HG03135 (cell line): ENCODE measurements around the gene HOXA9.

Source experiments
- ATAC-seq: cut with Tn5 transposase; IDR thresholded peaks from one replicate; pipeline ENCODE4 v1.9.1; 2021; ENCODE audit warnings: mild to moderate bottlenecking, moderate library complexity; ENCODE audit not compliant: unreplicated experiment

HOXA9 gene

DNA sequence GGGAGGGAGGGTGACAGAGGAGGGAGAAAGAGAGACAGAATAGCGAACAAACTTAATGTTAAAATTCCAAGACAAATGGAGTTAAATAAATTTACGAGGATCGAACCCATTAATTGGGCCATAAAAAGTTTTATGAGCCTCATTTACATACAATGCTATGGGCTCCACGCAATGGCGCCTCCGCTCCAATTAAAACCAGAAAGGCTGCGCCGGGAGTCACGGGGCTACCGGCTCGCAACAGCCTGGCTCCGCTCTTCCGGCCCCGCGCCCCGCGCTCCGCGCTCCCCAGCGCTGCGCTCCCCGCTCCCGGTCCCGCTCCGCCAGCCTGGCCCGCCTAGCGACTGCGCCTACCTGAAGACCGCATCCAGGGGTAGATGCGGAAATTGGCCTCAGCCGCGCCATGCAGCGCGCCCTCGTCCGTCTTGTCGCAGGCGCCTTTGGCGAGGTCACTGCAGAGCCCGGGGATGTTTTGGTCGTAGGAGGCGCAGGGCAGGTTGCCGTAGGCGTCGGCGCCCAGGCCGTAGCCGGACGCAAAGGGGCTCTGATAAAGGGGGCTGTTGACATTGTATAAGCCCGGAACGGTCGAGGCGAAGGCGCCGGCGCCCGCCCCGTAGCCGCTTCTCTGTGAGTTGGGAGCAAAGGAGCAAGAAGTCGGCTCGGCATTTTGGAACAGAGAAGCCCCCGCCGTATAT is 9.4 kb downstream of the HOXA9 start:
- no peak for ATAC-seq

DNA sequence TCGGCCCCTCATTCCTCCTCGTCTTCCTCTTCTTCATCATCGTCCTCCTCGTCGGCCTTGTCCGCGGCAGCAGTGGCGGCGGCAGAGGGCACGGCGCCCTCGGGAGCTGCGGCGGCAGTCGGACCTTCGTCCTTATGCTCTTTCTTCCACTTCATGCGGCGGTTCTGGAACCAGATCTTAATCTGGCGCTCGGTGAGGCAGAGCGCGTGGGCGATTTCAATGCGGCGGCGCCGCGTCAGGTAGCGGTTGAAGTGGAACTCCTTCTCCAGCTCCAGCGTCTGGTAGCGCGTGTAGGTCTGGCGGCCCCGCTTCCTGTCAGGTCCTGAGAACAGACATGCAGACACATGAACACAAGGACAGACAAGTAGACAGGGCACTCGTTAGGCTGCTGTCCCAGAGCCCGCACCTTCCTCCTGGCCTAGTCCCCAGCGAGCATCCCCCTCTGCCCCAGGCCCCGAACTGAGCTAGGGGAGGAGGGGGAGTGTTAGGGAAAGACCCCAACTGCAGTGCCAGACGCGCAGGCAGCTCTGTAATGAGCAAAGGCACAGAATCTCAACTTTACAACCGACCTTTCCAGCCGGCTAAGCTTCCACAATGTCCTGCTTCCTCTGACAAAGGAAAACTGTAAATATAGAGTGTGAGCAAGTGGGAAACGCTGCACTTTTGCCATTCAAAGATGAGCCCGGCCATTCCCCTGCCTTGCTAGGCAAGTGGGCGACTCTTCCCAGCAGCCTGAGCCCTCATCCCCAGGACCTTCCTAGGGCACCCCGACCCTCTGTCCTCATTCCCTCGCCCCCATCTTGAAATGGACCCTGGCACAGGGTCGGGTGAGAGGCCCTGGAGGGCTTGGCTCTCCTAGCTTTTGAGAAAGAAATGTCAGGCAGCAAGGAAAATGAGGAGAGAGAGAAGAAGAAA is 10.2 kb downstream of the HOXA9 start:
- no peak for ATAC-seq

DNA sequence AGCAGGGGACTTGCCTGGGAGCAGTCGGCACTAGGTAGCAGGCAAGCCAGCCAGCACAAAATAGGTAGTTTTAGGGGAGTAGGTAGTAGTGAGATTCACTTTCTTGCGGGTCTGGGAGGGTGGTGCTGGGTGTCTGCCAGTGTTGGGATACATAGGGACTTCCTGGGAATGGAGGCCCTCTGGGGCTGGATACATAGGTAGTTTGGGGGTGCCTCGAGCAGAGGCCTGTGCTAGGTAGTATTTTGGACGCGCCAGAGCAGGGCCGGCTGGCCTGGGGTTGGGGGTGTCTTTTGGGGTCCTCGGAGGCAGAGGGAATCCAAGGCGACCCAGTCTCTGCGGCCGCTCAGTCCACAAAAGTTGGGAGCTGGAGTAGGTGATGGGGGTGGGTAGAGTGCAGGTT is 11.0 kb downstream of the HOXA9 start:
- ATAC-seq, result no peak

DNA sequence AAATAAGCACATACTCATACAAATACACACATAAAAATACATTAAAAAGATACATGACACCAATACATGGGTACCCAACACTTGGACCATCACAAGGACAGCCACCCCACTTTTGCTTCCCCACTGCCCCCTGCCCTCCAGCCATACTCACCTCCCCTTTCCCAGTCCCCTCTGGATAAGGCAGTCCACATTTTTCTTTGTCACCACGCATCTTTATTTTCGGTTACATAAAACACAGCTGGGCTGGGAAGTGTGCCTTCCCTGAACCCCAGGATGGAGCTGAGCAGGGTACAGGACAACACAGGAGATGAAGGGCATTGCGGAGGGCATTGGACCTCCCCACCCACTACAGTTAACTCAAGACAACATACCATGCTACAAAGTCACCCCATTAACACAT is 11.8 kb downstream of the HOXA9 start:
- ATAC-seq, result no peak

DNA sequence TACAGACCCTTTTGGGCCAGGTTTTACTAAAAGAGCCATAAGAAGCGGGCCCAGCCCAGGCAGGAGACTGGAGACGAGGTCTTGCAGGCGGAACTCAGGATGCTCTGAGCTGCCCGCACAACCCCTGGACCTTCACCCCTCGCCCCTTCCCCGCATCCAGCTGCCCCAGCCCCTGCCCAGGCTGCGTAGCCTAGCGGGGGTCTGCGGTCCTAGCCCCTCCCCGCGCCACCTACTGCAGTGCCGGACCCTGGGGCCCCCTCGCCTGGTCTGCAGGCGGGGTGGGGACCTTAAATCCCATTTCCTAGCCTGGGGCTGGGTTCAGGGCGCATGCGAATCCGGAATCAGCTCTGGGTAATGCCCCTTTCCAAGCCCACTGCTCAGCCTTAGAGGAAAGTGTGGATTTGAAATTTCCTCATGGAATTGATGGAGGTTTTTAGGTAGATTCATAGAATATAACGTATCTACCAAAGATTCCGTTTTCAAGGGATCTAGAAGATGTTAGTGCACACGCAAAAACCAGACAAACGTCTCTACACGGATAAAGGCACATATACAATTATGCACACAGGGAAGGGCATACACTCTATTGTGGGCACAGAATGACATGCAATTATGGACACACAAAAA is 12.4 kb downstream of the HOXA9 start:
- no peak for ATAC-seq

DNA sequence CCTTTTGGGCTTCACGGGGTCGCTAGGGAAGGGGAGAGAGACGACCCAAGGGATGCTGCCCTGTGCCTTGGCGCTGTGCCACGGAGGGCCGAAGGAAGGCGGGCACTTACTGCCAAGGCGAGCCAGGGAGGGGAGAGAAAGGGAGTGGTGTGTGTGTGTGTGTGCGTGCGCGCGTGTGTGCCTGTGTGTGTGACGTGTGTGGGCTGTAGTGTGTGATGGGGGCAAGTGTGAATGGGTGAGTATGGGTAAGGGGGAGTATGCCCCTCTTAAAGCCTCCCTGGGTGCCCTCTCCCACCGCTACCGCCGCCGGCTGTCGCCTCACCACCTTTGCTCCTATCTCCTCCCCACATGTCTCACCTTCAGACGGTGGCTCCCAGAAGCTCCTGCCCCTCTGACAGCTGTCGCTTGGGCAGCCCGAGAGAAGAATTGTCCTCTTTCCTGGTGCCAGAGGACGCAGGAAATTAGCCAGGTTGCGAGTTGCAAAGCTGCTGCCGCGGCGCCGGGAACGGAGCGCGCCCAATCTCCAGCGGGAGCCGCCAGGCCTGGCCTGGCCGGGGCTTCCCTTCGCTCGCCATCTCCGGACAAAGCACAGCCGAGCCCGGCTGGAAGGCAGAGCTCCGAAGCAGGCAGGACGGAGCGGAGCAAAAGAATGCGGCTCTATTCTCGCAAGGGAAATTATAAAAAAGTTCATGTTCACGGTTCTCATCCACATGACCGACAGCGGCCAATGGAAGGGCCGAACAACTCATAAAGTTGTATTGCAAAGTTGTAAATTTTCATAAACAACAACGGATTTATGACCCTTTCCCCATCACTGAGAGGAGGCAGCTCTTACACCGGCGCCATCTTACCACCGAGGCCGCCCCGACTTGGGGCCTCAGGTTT is 13.2 kb downstream of the HOXA9 start, which contains the start of gene HOXA3:
Gene HOXA3, minus strand, starts transcription at position 653 of the 885 bp plus-strand sequence. CDS start 41,943 bp downstream, outside the sequence.
- ATAC-seq, result no peak

DNA sequence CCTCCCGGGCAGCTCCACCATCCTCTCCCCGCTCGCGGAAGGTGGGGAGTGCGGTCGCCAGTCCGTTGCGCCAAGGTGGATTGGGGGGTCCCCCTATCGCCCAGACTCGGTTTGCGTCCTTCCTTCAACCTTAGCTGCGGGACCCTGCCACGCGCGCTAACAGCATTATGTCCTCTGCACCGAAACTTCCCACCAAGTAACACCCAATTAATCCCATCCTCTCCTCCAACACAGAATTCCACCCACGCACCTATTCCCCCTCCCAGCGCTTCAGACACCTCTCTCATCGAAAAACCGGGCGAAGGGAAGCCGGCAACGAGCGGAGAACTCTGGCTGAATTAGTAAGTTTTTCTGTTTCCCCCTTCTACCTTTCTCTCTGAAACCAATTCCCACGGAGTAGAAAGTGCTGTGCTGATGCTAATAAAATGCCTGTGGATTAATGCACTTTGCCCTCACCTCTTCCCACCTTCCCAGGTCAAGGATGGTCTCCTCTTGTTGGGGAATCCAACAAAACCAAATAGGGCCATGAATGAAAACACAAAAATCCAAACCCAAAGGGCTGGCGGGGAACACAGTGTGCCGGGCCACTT is 13.9 kb downstream of the HOXA9 start:
- no peak for ATAC-seq

DNA sequence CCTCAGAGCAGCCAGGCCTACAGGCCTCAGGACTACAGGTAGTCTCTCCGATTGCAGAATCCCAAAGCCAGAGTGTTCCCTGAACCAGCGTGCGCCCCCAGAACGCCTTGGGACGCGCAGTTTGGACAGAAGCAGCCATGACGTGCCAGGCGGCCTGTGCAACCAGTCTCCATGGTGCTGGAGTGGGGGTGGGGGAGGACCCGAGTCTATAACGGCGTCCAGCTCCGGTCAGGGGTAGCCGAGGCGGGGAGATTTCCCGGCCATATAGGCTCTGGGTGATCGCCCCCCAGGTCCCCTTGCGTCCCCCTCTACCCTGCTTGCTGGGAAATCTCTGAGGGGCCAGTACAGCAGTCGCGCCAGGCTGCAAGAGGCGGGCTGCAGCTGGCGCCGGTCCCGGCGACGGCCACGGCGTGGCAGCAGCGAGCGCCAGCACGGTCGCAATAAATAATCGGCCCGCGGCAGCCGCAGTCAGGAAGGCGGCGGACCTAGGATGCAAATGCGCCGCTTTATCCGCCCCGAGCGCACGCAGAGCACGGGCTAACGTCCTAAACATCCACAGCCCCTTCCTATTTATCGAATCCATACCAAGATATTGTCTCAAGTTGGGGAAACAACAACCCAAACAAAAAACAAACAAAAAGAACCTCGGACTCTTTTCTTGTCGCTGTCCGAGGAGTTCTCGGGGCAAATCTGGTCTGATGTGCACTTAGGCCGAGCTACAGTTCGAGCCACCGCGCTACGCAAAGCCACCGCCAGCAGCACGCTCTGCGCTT is 14.6 kb downstream of the HOXA9 start:
- ATAC-seq, result peak; percentile 72

DNA sequence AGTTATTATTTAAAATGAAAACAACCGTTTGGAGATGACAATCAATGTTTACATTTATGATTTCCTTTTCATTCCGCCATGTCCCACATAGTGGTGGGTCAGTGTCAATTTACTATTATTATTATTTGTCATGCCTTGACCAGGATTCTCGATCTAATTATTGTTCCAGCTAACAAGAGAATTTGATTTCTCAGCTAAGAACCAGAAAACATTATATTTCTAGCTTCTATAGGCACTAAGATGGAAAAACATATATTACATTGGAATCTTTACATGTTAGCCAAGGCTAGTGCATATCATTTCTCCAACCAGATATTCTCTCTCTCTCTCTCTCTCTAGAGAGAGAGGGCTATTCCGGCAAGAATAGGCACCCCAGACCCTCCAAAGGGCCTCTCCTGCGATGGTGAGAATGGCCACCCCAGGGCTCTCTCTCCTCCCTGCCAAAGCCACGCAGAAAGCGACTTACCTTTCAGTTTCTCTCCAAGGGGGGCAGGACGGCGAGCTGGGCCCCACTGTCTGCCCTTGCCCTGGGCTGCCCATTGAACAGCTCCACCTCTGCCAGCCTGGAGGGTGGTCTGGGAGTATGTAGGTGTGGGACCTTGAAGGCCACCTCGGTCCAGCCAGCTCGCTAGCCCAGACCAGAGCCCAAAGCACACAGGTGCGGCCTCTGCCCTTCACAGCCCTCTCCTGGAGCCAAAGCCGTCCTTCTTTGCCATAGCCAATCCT is 15.3 kb downstream of the HOXA9 start:
- no peak for ATAC-seq

DNA sequence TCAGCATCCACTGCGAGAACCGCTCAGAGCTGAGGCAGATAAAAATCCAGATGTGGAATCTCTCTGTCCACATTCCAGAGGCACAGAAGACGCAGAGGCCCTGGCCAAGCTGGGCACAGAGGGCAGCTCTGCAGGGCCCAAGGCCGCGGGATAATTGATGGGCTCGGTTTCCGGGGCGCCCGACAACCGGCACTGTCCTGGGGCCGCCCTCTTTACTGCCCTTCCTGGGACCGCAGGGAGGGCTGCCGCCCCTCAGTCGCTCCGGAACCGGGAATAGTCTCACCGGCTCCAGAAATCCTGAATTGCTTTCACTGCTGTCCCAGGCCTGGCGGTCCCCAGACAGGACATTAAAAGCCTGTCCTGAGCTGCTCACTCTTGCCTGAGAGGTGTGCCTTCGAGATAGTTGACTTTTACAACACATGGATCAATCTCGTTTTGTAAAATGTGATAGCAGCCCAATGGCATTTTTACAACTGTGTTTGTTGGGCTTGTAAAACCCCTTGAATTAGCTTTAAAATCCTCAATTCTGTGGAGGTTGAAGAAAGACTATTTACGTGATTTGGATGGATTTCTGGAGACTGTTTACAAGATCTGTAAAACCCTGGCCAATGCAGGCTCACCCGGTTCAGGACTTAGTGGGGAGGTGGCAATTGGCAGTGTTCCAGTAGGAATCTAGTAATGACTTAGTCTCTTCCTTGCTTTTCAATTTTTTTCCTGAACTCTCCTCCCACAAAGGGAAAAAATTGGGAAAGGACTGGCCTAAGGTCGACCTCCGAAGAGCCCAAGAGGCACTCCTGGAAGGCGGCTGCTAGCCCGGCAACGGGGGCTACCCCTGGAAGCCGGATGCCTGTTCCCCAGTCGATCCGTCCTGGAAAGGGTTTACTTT is 16.3 kb downstream of the HOXA9 start:
- ATAC-seq, result no peak

DNA sequence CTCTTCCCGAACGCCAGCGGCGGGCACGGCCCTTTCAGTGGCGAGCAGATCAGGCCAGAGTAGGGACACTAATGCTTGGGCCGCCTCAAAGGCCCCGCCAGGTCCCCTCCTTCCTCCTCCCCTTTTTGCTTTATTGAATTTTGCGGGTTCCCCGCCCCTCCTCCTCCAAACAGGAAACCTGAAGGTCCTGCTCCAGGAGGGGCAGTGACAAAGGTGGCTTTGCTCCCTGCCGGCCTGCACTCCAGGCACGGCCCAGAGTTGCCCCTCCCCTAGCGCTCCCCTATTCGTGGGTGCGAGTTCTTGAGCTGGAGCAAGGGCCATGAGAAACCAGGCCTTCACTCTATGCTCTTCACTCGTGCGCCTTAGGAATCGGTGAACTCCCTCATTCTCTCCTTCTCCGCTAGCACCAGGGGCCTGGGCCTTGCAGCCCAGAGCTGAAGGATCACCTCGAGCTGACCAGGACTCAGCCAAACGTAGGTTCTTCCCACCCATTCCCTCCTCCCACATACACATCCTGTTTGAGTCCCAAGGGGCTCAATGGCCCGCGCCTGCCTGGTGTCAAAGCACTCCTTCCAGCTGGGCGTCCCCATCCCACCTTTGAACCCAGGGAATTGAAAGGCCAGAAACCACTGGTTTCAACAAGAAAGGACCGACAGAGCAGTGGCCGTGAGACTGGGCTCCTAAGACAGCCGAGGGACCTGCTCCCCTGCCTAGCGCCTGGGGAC is 17.1 kb downstream of the HOXA9 start:
- no peak for ATAC-seq

DNA sequence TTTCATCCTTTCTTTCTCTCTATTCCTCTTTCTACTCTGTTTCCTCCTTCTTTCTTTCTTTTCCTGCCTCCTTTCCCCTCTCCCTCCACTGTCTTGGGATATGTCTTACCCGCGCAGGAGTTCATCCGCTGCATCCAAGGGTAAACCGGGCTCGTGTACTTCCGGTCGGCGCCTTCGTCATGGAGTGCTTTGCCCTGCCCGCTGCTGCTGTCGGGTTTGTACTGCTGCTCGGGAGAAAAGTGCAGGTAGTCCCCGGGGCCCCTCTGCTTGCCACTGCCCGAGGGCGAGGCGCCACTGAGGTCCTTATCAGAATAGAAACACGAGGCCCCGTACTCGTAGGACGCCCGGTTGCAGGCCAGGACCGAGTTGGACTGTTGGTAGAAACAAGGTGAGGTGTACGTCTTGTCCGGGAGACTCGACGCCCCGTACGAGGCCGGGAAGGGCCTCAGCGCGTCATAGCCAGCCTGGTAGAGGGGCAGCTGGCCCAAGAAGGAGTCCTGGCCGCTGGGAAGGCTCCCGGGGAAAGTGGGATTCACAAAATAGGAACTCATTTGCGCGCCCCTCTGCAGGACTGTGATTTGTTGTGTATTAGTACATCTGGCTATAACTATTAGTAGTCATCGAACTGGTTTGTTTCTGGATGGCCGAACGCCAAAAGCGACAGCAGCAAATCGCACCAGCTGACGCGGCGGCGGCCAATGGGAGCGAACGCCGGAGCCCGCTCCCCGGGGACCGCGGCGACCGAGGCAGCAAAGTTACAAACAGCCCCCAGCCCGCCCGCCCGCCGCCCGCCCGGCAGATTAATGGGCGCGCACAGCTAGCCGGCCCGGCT is 17.9 kb downstream of the HOXA9 start, which contains the start of gene HOXA6:
Gene HOXA6, minus strand, starts transcription at position 576 of the 832 bp plus-strand sequence. Its CDS starts 25 bp downstream, at position 551.
- no peak for ATAC-seq

DNA sequence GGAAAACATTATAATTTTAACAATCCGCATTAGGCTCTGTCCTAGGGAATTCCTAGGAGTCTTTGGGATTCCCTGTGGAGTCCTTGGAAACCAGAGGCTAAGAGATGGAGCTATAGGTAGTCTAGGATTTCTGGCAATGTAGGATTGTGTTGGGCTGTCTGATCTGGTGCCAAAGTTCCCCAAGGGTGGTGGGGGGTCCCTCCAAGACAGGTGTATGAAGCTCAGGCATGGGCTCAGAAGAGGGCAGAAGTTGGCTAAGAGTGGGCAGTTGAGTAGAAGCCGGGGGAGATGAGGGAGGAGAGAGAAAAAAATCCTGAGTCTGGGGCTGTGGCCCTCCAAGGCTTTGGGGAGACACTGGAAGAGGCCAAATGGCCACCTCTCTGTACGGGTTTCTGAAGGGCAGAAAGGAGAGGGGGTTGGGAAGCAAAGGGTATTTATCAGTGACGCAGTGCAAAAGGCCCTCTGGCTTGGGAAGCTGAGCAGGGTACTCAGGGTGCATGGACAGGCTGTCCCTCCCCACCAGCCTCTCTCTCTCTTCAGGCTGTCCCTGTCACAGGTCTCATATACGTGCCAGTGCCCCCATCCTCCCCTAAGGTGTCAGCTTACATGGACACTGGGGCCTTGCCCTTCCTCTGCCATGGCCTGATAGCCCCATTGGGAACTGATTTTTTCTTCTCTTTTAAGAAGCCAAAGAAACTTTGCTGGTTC is 18.7 kb downstream of the HOXA9 start:
- ATAC-seq, result no peak

DNA sequence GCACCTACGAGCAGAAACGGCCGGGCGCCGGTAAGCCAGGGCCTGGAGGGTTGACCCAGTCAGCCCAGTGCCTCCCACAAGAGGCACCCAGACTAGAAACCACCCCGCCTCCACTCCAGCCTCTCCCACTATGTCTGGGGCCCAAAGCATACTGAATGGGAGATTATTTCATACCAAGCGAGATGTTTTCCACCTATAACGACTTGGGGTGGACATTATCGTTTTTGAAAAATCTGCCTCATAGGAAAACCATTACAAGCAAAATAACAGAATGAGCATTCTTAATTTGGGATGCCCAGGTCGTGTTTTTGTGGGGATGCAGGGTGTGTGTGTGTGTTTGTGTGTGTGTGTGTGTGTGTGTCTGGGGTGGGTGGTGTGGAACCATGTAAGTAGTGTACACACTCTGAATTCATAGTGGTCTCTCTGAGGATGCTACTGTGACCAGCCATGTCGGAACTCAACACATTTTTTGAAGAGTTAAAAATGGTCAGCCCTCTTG is 19.4 kb downstream of the HOXA9 start:
- ATAC-seq, result no peak

DNA sequence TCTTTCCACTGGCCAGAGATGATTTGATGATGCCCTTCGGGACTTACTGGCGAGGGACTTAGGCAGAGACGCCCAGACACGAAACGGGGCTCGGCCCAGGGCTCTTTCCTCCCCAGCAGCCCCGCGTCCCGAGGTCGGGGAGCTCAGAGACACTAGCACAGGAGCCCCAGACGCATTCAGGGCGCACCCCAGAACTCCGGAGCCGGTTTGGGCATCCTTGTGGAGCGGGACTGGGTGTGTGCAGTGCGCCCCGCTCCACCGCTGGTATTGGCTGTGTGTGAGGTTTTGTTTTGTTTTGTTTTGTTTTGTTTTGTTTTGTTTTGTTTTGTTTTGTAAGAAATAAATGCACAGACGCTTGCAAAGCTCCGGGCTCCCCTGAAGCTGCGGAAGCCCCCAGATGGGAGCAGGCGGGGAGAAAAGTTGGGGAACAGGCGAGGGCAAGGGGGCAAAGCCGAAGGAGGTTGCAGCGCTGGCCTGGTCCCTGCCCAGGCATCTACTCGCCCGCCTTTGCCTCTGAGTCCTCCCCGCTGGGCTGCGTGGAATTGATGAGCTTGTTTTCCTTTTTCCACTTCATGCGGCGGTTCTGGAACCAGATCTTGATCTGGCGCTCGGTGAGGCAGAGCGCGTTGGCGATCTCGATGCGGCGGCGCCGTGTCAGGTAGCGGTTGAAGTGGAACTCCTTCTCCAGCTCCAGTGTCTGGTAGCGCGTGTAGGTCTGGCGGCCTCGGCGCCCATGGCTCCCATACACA is 20.0 kb downstream of the HOXA9 start:
- ATAC-seq, result no peak
